CD8-positive, alpha-beta memory T cell (primary cell): ENCODE measurements around the gene CAPN11. TPM values are rescaled to one million over a fixed set of nuclear protein-coding genes. Genes with fewer than 3 reads are reported as not detected.
A peak's percentile ranks its signal among the peaks of the same experiment; 100 is the strongest.

ENCODE experiments used
- CTCF ChIA-PET: fragments of 350-600 bp; sonication (Branson Sonifier 250); formaldehyde crosslinking; loops from one replicate; lab custom pipeline; 2021; ENCODE audit warnings: antibody characterized with exemption; lab: Charles Lee
- POLR2A ChIA-PET: fragments of 350-600 bp; sonication (Branson Sonifier 250); formaldehyde crosslinking; loops from one replicate; lab custom pipeline; 2021; ENCODE audit warnings: antibody characterized with exemption; lab: Charles Lee
- DNase-seq, 5 donors: peaks; one replicate each; pipeline versions ENCODE4 v3.0.0 to v3.0.0-alpha.2; 2020 to 2022; ENCODE audit warnings: mixed read lengths in 1 of 5
- H3K27ac ChIP-seq: one replicate; pipeline ENCODE4 v1.7.0; 2013; ENCODE audit warnings: low read depth, mild to moderate bottlenecking, low read length, moderate library complexity
- H3K27me3 ChIP-seq: 2 replicates; pipeline ENCODE4 v1.7.0; 2013; ENCODE audit warnings: low read length, mild to moderate bottlenecking; ENCODE audit not compliant: insufficient read depth, poor library complexity, severe bottlenecking
- H3K36me3 ChIP-seq: 2 replicates; pipeline ENCODE4 v1.7.0; 2013; ENCODE audit warnings: mild to moderate bottlenecking, low read length, moderate library complexity; ENCODE audit not compliant: insufficient read depth
- H3K4me1 ChIP-seq: 2 replicates; pipeline ENCODE4 v1.7.0; 2013; ENCODE audit warnings: mild to moderate bottlenecking, low read length, moderate library complexity; ENCODE audit not compliant: insufficient read depth
- H3K4me3 ChIP-seq: 2 replicates; pipeline ENCODE4 v1.7.0; 2013; ENCODE audit warnings: mild to moderate bottlenecking, low read length
- H3K9me3 ChIP-seq: 2 replicates; pipeline ENCODE4 v1.7.0; 2013; ENCODE audit warnings: mild to moderate bottlenecking, low read length
- H3K27ac Mint-ChIP-seq, 8 donors: one replicate each; pipeline ENCODE4 v1.8.0; 2020 to 2021; ENCODE audit warnings: mixed read lengths in 8 of 8, mild to moderate bottlenecking in 6 of 8, inconsistent platforms in 3 of 8, moderate library complexity in 3 of 8
- H3K27me3 Mint-ChIP-seq, 2 donors: one replicate each; pipeline ENCODE4 v1.8.0; 2020 to 2021; ENCODE audit warnings: mixed read lengths in 2 of 2, mild to moderate bottlenecking in 1 of 2, moderate library complexity in 1 of 2
- H3K36me3 Mint-ChIP-seq, 3 donors: one replicate each; pipeline ENCODE4 v1.8.0; 2020 to 2021; ENCODE audit warnings: mixed read lengths in 3 of 3, inconsistent platforms in 1 of 3, mild to moderate bottlenecking in 1 of 3
- H3K4me1 Mint-ChIP-seq, 3 donors: one replicate each; pipeline ENCODE4 v1.8.0; 2020 to 2021; ENCODE audit warnings: mixed read lengths in 3 of 3, inconsistent platforms in 1 of 3, mild to moderate bottlenecking in 1 of 3
- H3K4me3 Mint-ChIP-seq, 7 donors: one replicate each; pipeline ENCODE4 v1.8.0; 2020 to 2021; ENCODE audit warnings: mixed read lengths in 7 of 7, mild to moderate bottlenecking in 6 of 7, moderate library complexity in 4 of 7, inconsistent platforms in 2 of 7
- H3K9me3 Mint-ChIP-seq, 5 donors: one replicate each; pipeline ENCODE4 v1.8.0; 2020 to 2022; ENCODE audit warnings: mixed read lengths in 5 of 5, mild to moderate bottlenecking in 3 of 5, moderate library complexity in 2 of 5, inconsistent platforms in 1 of 5
- polyA plus RNA-seq: library from polyadenylated mRNA; unstranded; fragments of 300-500 nt; fragmentation: Illumina TruSeq; gene quantifications from one replicate; pipeline ENCODE4 v1.2.3, GENCODE V29; 2021
- total RNA-seq, 2 experiments: library from RNA; stranded (reverse); gene quantifications; one replicate each; pipeline ENCODE4 v1.2.3, GENCODE V29; 2021

CAPN11 gene
- total and polyA plus RNA-seq, 3 experiments from 2014 or later, result not detected

DNA sequence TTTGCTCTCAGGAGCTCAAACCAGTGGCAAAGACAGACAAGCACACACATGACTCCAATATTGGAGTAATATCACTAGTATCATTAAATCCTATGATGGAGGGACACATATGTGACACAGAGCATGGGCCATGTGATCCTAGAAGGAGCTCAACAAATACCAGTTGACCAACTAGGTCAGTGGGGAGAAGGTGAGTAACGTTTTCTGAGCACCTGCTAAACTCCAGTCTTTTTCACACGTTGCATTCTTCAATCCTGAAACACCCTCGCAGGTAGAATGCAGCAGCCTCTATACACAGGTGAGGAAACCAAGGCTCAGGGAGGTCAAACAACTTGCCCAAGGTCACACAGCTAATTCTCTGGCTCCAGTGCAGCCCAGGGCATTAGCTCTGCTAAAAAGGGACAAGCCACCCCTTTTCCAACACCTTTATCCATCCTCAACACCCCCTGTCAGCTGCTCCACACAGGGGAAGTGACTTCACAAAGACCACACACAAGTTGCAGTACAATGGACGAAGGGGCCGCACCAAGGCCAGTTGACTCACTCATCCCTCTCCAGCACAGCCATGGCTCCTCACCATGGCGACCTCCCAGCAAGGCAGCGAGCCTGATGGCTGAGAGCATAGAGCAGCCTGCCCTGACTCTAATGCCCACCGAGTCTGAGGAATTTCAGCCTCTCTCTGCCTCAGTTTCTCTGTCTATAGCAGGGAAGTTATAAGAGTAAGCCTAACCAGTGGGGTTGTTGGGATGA is 4.4 kb downstream of the CAPN11 start:
- no peak for DNase-seq
- Histone ChIP-seq H3K9me3 (no peaks in the 10 kb centered on the region), H3K4me3 (no peak overlapping the region), H3K36me3 (no peaks in the 10 kb centered on the region), H3K27me3 (no peaks in the 10 kb centered on the region), H3K27ac (no peak overlapping the region), H3K4me1 (no peaks in the 10 kb centered on the region)
- no peaks in the 10 kb centered on the region for H3K4me1 Mint-ChIP-seq
- H3K36me3 Mint-ChIP-seq, result no peaks in the 10 kb centered on the region
- H3K27ac Mint-ChIP-seq, result peak overlapping the region in 1 of 8 donors; percentile 20
- POLR2A ChIA-PET, result interaction anchor here (0.5 kb wide), 1 partner anchor 46 kb away, joined by 7 read pairs; no protein-coding TSS in a partner anchor
- peaks cover 27 to 48% of the 10 kb centered on the region in 2 donors for H3K27me3 Mint-ChIP-seq
- CTCF ChIA-PET, result interaction anchor here (1.0 to 2.1 kb wide), 2 partner anchors 12 to 59 kb away, joined by 3 to 7 read pairs; no protein-coding TSS in a partner anchor
- no peaks in the 10 kb centered on the region for H3K9me3 Mint-ChIP-seq
- no peak overlapping the region for H3K4me3 Mint-ChIP-seq

DNA sequence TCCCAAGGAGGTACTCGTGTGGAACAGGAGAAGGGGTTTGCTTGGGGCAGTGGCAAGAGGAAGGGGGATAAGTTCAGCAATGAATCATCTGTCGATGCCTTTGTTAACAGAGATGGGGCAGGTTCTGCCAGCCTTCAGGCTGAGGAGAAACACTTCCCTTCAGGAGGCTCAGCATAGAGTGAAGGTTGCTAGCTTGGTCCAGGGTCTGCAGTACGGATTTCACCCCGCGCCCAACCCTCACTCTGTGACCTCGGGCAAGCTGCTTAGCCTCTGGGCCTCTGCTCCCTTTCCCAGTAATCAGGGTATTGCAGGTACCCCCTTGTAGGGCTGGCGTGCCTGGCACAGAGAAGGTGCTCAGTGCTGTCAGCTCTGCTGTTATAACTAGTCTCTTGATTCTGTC is 7.5 kb downstream of the CAPN11 start:
- Mint-ChIP-seq H3K36me3 (no peaks in the 10 kb centered on the region), H3K4me1 (no peaks in the 10 kb centered on the region), H3K9me3 (no peaks in the 10 kb centered on the region), H3K27ac (no peak overlapping the region), H3K4me3 (no peak overlapping the region), H3K27me3 (peaks cover 31 to 52% of the 10 kb centered on the region in 2 donors)
- DNase-seq, result no peak
- Histone ChIP-seq H3K4me1 (no peaks in the 10 kb centered on the region), H3K9me3 (no peaks in the 10 kb centered on the region), H3K4me3 (no peak overlapping the region), H3K27me3 (no peaks in the 10 kb centered on the region), H3K36me3 (no peaks in the 10 kb centered on the region), H3K27ac (no peak overlapping the region)
- POLR2A ChIA-PET, result no interaction called here
- CTCF ChIA-PET, result no interaction called here

DNA sequence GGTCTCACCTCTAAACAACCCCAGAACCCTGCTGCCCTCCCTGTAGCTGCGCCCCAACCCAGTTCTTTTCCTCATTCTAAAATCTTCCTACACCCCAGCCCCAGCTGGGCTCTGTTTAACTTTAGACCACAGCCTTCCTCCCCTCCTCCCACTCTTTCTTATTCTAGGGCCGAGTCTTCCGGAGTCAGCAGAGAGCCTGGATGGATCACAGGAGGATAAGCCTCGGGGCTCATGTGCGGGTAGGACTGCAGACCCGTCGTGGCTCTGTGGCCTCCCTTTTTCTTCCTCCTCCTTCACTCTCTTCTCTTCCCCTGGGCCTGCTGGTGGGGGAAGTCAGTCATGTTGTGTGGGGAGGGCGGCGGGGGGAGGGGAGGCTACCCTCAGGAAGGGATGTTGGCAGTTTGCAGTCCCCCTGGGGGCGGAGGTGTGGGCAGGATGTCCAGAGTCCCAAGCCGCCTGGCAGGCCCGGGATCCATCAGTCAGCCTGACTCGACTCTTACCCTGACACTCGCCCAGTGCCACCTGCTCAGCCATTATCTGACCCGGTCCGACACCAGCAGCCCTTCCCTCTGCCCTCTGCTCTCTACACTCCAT is 8.1 kb downstream of the CAPN11 start:
- Histone ChIP-seq H3K4me3 (no peak overlapping the region), H3K36me3 (no peaks in the 10 kb centered on the region), H3K4me1 (no peaks in the 10 kb centered on the region), H3K9me3 (no peaks in the 10 kb centered on the region), H3K27me3 (no peaks in the 10 kb centered on the region), H3K27ac (no peak overlapping the region)
- CTCF ChIA-PET, result no interaction called here
- Mint-ChIP-seq H3K27ac (no peak overlapping the region), H3K27me3 (peaks cover 29 to 50% of the 10 kb centered on the region in 2 donors), H3K4me3 (no peak overlapping the region), H3K9me3 (no peaks in the 10 kb centered on the region), H3K4me1 (no peaks in the 10 kb centered on the region), H3K36me3 (no peaks in the 10 kb centered on the region)
- POLR2A ChIA-PET, result no interaction called here
- DNase-seq, result no peak

DNA sequence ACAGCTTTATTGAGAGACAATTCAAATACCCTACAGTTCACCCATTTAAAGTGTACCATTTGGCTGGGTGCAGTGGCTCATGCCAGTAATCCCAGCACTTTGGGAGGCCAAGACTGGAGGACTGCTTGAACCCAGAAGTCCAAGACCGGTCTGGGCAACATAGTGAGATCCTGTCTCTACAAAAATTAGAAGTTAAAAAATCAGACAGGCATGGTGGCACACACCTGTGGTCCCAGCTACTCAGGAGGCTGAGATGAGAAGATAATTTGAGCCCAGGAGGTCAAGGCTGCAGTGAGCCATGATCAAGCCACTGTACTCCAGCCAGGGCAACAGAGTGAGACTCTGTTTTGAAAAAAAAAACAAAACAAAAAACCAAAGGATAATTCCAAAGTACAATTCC is 8.9 kb downstream of the CAPN11 start:
- no peaks in the 10 kb centered on the region for H3K4me1 ChIP-seq
- Mint-ChIP-seq H3K27ac (no peak overlapping the region), H3K9me3 (no peaks in the 10 kb centered on the region), H3K4me1 (no peaks in the 10 kb centered on the region), H3K36me3 (no peaks in the 10 kb centered on the region), H3K4me3 (no peak overlapping the region), H3K27me3 (peaks cover 29 to 47% of the 10 kb centered on the region in 2 donors)
- ChIA-PET POLR2A (no interaction called here), CTCF (no interaction called here)
- no peak overlapping the region for H3K27ac ChIP-seq
- H3K27me3 ChIP-seq, result no peaks in the 10 kb centered on the region
- H3K36me3 ChIP-seq, result no peaks in the 10 kb centered on the region
- H3K9me3 ChIP-seq, result no peaks in the 10 kb centered on the region
- H3K4me3 ChIP-seq, result no peak overlapping the region
- DNase-seq, result no peak

DNA sequence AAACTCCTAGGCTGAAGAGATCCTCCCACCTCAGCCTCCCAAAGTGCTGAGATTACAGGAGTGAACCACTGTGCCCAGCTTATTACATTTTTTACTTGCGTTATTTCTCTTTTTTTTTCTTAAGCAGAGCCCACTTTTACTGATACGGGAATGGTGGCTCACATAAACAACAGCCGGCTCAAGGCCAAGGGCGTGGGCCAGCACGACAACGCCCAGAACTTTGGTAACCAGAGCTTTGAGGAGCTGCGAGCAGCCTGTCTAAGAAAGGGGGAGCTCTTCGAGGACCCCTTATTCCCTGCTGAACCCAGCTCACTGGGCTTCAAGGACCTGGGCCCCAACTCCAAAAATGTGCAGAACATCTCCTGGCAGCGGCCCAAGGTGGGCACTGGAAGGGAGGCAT is 10.5 kb downstream of the CAPN11 start:
- CTCF ChIA-PET, result interaction anchor here (1.1 to 1.6 kb wide), 6 partner anchors 68 to 170 kb away, joined by 3 to 5 read pairs (median 4); partner anchors contain the start of gene SLC35B2
- peaks cover 23 to 39% of the 10 kb centered on the region in 2 donors for H3K27me3 Mint-ChIP-seq

DNA sequence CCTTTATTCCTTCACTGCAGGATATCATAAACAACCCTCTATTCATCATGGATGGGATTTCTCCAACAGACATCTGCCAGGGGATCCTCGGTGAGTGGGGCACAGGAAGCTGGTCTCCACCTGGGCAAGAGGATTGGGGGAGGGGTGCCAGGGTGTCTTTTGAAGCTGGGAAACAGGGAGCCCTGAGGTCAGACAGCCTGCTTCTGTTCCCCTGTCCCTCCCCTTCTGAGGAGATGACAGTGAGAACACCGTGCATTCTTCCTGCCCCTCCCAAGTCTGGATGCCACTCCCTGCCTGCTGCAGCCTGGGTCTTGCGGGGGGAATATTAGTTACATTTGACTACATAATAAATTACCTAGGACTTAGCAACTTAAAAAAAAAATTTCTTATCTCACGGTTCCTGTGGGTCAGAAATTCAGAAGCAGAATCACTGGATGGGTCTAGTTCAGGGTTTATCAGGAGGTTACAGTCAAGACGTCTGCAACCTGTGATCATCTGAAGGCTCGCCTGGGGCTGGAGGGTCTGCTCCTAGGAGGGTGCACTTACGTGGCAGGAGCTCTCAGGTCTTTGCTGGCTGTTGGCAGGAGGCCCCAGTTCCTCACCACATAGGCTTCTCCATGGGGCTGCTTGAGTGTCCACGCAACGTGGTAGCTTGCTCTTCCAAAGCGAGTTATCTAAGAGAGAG is 11.4 kb downstream of the CAPN11 start:
- no peak overlapping the region for H3K4me3 ChIP-seq
- no peak for DNase-seq
- H3K27ac ChIP-seq, result no peak overlapping the region
- H3K36me3 ChIP-seq, result no peaks in the 10 kb centered on the region
- no peak overlapping the region for H3K4me3 Mint-ChIP-seq
- H3K27me3 ChIP-seq, result no peaks in the 10 kb centered on the region
- POLR2A ChIA-PET, result no interaction called here
- H3K9me3 ChIP-seq, result no peaks in the 10 kb centered on the region
- no peaks in the 10 kb centered on the region for H3K9me3 Mint-ChIP-seq
- H3K4me1 Mint-ChIP-seq, result no peaks in the 10 kb centered on the region
- CTCF ChIA-PET, result interaction anchor here (1.1 to 1.6 kb wide), 4 partner anchors 67 to 169 kb away, joined by 3 to 5 read pairs (median 4); partner anchors contain the start of gene SLC35B2
- H3K27me3 Mint-ChIP-seq, result peaks cover 23 to 33% of the 10 kb centered on the region in 2 donors
- no peak overlapping the region for H3K27ac Mint-ChIP-seq
- no peaks in the 10 kb centered on the region for H3K4me1 ChIP-seq
- no peaks in the 10 kb centered on the region for H3K36me3 Mint-ChIP-seq

More for the DNA sequence above, 10.5 kb downstream of the CAPN11 start:
- Histone ChIP-seq H3K27me3 (no peaks in the 10 kb centered on the region), H3K4me1 (no peaks in the 10 kb centered on the region), H3K9me3 (no peaks in the 10 kb centered on the region), H3K27ac (no peak overlapping the region), H3K36me3 (no peaks in the 10 kb centered on the region), H3K4me3 (no peak overlapping the region)
- H3K4me1 Mint-ChIP-seq, result no peaks in the 10 kb centered on the region
- no peaks in the 10 kb centered on the region for H3K36me3 Mint-ChIP-seq
- H3K4me3 Mint-ChIP-seq, result no peak overlapping the region
- no peak for DNase-seq
- no peaks in the 10 kb centered on the region for H3K9me3 Mint-ChIP-seq
- POLR2A ChIA-PET, result no interaction called here
- H3K27ac Mint-ChIP-seq, result no peak overlapping the region

DNA sequence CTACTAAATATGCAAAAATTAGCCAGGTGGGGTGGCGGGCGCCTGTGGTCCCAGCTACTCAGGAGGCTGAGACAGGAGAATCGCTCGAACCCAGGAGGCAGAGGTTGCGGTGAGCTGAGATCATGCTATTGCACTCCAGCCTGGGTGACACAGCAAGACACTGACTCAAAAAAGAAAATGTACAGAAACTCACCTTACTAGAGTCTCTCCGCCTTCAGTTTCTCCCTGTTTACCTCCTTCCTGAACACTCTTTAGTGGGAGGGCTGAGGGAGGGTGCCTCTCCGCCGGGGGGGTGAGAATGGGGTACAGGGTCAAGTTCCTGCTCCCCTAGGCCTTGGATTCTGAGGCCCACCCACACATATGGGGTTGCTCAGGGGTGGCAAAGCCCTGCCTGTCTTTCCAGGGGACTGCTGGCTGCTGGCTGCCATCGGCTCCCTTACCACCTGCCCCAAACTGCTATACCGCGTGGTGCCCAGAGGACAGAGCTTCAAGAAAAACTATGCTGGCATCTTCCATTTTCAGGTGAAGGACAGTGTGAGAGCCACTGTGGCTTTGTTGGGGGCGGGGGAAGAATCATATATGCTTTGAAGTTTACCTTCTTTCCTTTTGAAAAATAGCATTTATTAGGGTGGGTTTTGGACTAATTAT is 13.4 kb downstream of the CAPN11 start:
- DNase-seq, result no peak
- H3K27me3 Mint-ChIP-seq, result peaks cover 12 to 16% of the 10 kb centered on the region in 2 donors
- CTCF ChIA-PET, result interaction anchor here (0.9 to 2.3 kb wide), 14 partner anchors 11 to 284 kb away, joined by 3 to 11 read pairs (median 5); partner anchors contain the start of genes SLC29A1 and SLC35B2
- Histone ChIP-seq H3K9me3 (no peaks in the 10 kb centered on the region), H3K27me3 (no peaks in the 10 kb centered on the region), H3K36me3 (no peaks in the 10 kb centered on the region), H3K4me3 (no peak overlapping the region), H3K27ac (no peak overlapping the region), H3K4me1 (peaks cover 3% of the 10 kb centered on the region)
- H3K27ac Mint-ChIP-seq, result no peak overlapping the region
- peaks cover 4 to 10% (median 6%) of the 10 kb centered on the region in 3 donors for H3K4me1 Mint-ChIP-seq
- H3K4me3 Mint-ChIP-seq, result no peak overlapping the region
- POLR2A ChIA-PET, result no interaction called here
- no peaks in the 10 kb centered on the region for H3K36me3 Mint-ChIP-seq
- H3K9me3 Mint-ChIP-seq, result no peaks in the 10 kb centered on the region
